Right hindlimb (tissue), 1 donor: Measurements from ENCODE around the gene PNMA6E.

Experiments
- DNase-seq: peaks from one replicate; pipeline ENCODE4 v3.0.0-alpha.2; 2018

The PNMA6E gene

DNA sequence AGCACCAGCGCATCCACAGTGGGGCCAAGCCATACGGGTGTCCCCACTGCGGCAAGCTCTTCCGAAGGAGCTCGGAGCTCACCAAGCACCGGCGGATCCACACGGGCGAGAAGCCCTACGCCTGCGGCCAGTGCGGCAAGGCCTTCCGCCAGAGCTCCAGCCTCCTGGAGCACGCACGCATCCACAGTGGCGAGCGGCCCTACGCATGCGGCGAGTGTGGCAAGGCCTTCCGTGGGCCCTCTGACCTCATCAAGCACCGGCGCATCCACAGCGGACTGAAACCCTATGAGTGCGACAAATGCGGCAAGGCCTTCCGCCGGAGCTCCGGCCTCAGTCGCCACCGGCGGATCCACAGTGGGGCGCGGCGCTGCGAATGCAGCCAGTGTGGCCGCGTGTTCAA lies 53.6 kb downstream of the PNMA6E start:
- DNase-seq, result no peak
